Measurements from ENCODE around the gene TIMM22.
A peak's percentile ranks its signal among the peaks of the same experiment; 100 is the strongest.
"Not testable (repeated sequence)": the region's sequence is repeated elsewhere in the genome, so short reads cannot be mapped to it uniquely, and the experiment has no call there.

TIMM22 gene

DNA sequence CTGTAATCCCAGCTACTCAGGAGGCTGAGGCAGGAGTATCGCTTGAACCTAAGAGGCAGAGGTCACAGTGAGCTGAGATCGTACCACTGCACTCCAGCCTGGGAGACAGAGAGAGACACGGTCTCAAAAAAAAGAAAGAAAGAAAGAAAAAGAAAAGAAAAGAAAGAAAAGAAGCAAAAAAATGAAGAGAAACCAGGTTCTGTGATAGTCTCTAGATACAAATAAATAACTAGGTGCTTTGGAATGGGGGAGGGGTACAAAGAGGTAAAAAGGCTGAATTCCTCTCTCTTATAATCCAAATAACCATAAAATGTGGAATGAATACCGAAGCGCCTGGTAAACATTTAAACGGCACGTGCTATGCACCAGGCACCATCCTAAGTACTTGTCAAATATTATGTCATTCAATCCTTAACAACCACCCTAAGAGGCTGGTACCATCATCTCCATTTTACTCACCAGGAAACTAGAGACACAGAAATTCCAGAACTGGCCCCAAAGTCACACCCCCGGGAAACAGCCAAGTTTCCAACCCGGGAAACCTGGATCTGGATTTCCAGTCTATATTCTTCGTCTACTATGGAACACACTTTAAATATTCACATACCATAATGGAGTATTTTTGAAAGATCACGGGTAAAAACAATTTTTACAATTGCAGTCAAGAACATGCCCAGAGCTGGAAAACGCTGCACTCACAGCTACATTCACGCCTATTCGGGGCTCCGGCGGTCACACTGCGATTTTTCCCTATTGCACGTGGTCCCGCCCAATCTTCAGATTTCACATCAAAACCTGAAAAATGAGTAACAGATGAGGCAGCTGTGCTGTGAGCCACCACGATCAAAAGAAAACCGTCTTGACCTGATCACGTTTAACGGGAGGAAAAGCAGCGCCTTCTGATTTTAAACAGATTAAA lies 27.9 kb upstream of the TIMM22 start:
- Histone ChIP-seq H4K20me1 (peaks cover 0 to 98% (median 25%) of the 10 kb centered on the region in 11 experiments; a peak in 14 of 22 replicates), H3K27me3 (no peaks in the 10 kb centered on the region), H3K27ac (peak overlapping the region in 3 of 11 experiments; percentile 39 to 58 (median 58); a peak in 3 of 22 replicates), H3K4me2 (peak overlapping the region in 2 of 11 experiments; percentile 69 to 80; a peak in 1 of 22 replicates), H3K9me3 (replicated peaks in 1 of 11) (peaks cover 0 to 7% (median 0%) of the 10 kb centered on the region in 11 experiments; a peak in 1 of 22 replicates), H3K4me3 (no peak overlapping the region), H3K4me1 (peaks cover 6 to 95% (median 77%) of the 10 kb centered on the region in 10 experiments), H3K9ac (no peak overlapping the region), H3K36me3 (peaks cover 0 to 74% (median 20%) of the 10 kb centered on the region in 11 experiments; a peak in 13 of 22 replicates)
- TF ChIP-seq Cebpa-rat (IDR thresholded peaks at IDR 0.05) = no peak

DNA sequence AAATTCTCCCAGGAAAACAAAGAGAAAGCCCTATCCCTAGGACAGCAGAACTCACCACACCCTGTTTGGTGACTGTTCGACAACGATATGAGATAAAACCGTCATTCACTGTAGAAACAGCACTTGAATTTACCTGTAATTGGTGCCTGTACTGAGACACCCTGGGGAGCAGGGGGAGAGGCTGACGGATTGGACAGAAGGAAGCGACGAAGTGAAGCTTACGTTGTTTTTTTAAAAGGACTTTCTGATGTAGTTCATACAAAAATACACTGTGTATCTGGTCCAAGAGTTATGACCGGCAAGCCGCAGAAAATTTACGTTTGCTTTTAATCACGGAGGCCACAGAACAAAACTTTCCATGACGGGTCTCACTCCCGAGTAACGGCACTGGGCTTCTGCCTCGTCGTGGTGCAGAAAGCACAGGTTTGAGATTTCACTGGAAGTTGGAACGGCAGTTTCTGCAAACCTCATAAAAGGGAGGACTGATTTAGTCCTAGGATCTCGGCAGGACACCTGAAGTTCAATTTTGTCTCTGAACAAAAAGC lies 27.0 kb upstream of the TIMM22 start:
- Histone ChIP-seq H3K4me1 (peaks cover 8 to 93% (median 70%) of the 10 kb centered on the region in 10 experiments), H4K20me1 (peaks cover 0 to 98% (median 25%) of the 10 kb centered on the region in 11 experiments; a peak in 14 of 22 replicates), H3K27ac (peak overlapping the region in 5 of 11 experiments; percentile 3 to 58 (median 39); a peak in 6 of 22 replicates), H3K9ac (0 out of 22 replicates have a peak overlapping the region, but pooled peaks of 3 of the 11 experiments have one; percentile 11 to 36 (median 30)), H3K27me3 (no peaks in the 10 kb centered on the region), H3K4me2 (peak overlapping the region in 2 of 11 experiments; percentile 11 to 12; a peak in 1 of 22 replicates), H3K9me3 (replicated peaks in 1 of 11) (peaks cover 0 to 7% (median 0%) of the 10 kb centered on the region in 11 experiments; a peak in 1 of 22 replicates), H3K4me3 (no peak overlapping the region), H3K36me3 (peaks cover 0 to 79% (median 20%) of the 10 kb centered on the region in 11 experiments; a peak in 13 of 22 replicates)
- TF ChIP-seq Cebpa-rat (IDR thresholded peaks at IDR 0.05) = no peak

DNA sequence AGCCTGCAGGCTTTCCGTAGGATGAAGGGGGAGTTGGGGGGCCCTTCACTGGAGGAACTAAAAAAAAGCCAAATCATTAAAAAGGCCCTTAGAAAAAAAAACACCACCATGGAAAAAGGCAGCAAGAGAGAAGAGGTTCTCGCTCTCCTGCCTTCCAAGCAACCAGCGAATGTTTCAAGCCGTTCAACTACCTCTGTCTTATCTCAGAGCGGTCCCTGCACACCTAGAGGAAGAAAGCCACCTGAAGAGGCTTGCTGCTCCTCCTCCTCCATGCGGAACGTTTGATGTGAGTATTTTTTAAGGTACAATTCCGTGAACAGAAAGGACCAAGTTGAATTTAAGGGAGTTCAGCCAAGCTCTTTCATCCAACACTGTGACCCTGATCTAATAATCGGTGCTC lies 26.6 kb upstream of the TIMM22 start:
- no peak for TF ChIP-seq Cebpa-rat (IDR thresholded peaks at IDR 0.05)
- Histone ChIP-seq H3K27me3 (no peaks in the 10 kb centered on the region), H4K20me1 (peaks cover 0 to 98% (median 23%) of the 10 kb centered on the region in 11 experiments; a peak in 14 of 22 replicates), H3K4me3 (no peak overlapping the region), H3K36me3 (peaks cover 0 to 82% (median 20%) of the 10 kb centered on the region in 11 experiments; a peak in 13 of 22 replicates), H3K4me1 (peaks cover 13 to 93% (median 70%) of the 10 kb centered on the region in 10 experiments), H3K27ac (peak overlapping the region in 7 of 11 experiments; percentile 24 to 58 (median 39); a peak in 9 of 22 replicates), H3K9me3 (replicated peaks in 1 of 11) (peaks cover 0 to 7% (median 0%) of the 10 kb centered on the region in 11 experiments; a peak in 1 of 22 replicates), H3K4me2 (peak overlapping the region in 5 of 11 experiments; percentile 12 to 60 (median 48); a peak in 4 of 22 replicates), H3K9ac (0 out of 22 replicates have a peak overlapping the region, but pooled peaks of 3 of the 11 experiments have one; percentile 11 to 36 (median 30))

DNA sequence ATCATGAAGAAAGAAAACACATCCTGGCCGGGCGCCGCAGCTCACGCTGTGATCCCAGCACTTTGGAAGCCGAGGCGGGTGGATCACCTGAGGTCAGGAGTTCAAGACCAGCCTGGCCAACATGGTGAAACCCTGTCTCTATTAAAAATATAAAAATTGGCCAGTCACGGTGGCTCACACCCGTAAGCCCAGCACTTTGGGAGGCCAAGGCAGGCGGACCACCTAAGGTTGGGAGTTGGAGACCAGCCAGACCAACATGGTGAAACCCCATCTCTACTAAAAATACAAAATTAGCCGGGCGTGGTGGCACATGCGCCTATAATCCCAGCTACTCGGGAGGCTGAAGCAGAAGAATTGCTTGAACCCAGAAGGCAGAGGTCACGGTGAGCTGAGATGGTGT lies 25.1 kb upstream of the TIMM22 start:
- peaks cover 23 to 93% (median 72%) of the 10 kb centered on the region in 10 experiments for H3K4me1 ChIP-seq

DNA sequence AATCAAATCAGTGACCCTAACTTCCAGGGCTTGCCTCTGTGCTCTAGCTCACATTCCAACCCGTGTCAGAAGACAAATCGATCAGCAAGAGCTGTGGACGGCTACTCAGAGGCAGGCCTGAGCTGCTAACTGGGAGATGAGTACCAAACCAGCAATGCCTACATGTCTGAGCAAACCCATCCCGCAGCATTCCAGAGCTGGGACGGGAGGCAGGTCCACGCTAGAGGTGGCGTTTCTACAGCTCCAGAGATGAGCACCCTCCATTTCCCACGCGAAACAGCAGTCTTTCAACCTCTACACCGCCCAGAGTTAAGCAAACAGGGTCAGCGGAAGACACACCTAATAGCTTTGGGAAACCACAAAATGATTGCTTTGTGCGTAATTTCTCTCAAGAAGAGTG lies 23.9 kb upstream of the TIMM22 start:
- Histone ChIP-seq H3K4me3 (no peak overlapping the region), H3K4me1 (peaks cover 30 to 93% (median 74%) of the 10 kb centered on the region in 10 experiments), H3K9me3 (replicated peaks in 1 of 11) (peaks cover 0 to 7% (median 0%) of the 10 kb centered on the region in 11 experiments; a peak in 1 of 22 replicates), H3K27me3 (no peaks in the 10 kb centered on the region), H3K4me2 (peak overlapping the region in 9 of 11 experiments; percentile 4 to 60 (median 45); a peak in 15 of 22 replicates), H3K27ac (peak overlapping the region in 5 of 11 experiments; percentile 0 to 58 (median 34); a peak in 5 of 22 replicates), H3K9ac (no peak overlapping the region; a peak in 1 of 22 replicates), H3K36me3 (peaks cover 0 to 70% (median 19%) of the 10 kb centered on the region in 11 experiments; a peak in 13 of 22 replicates), H4K20me1 (peaks cover 0 to 98% (median 8%) of the 10 kb centered on the region in 11 experiments; a peak in 11 of 22 replicates)
- TF ChIP-seq Cebpa-rat (IDR thresholded peaks at IDR 0.05) = no peak

More for the DNA sequence above, 25.1 kb upstream of the TIMM22 start:
- not testable (repeated sequence) for H3K9ac ChIP-seq; H3K9me3 ChIP-seq (replicated peaks in 1 of 11); H3K4me3 ChIP-seq; H3K27me3 ChIP-seq
- peak overlapping the region in 8 of 11 experiments; percentile 7 to 60 (median 46); a peak in 10 of 22 replicates for H3K4me2 ChIP-seq
- peaks cover 0 to 75% (median 20%) of the 10 kb centered on the region in 11 experiments; a peak in 13 of 22 replicates for H3K36me3 ChIP-seq
- H4K20me1 ChIP-seq = peaks cover 0 to 98% (median 17%) of the 10 kb centered on the region in 11 experiments; a peak in 14 of 22 replicates
- peak overlapping the region in 8 of 11 experiments; percentile 13 to 58 (median 25); a peak in 9 of 22 replicates for H3K27ac ChIP-seq

DNA sequence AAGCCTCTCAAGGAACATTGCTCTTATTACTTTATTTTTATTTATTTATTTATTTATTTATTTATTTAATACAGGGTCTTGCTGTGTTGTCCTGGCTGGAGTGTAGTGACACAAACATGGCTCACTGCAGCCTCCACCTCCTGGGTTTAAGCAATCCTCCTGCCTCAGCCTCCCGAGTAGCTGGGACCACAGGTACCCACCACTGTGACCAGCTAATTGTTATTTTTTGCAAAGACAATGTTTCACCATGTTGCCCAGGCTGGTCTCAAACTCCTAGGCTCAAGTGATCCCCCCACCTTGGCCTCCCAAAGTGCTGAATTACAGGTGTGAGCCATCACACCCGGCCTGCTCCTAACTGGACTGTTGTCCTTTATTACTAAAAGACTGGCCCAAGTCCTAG lies 22.2 kb upstream of the TIMM22 start:
- not testable (repeated sequence) for H3K27me3 ChIP-seq; H3K4me3 ChIP-seq; H3K9me3 ChIP-seq (replicated peaks in 1 of 11)
- Histone ChIP-seq H3K27ac (0 out of 22 replicates have a peak overlapping the region, but pooled peaks of 1 of the 11 experiments have one; percentile 19), H4K20me1 (peaks cover 0 to 92% (median 4%) of the 10 kb centered on the region in 11 experiments; a peak in 10 of 22 replicates), H3K36me3 (peaks cover 0 to 53% (median 4%) of the 10 kb centered on the region in 11 experiments; a peak in 12 of 22 replicates), H3K4me1 (peaks cover 32 to 78% (median 70%) of the 10 kb centered on the region in 10 experiments), H3K9ac (0 out of 22 replicates have a peak overlapping the region, but pooled peaks of 2 of the 11 experiments have one; percentile 14 to 52), H3K4me2 (peak overlapping the region; percentile 47 to 94 (median 83); a peak in 18 of 22 replicates)

DNA sequence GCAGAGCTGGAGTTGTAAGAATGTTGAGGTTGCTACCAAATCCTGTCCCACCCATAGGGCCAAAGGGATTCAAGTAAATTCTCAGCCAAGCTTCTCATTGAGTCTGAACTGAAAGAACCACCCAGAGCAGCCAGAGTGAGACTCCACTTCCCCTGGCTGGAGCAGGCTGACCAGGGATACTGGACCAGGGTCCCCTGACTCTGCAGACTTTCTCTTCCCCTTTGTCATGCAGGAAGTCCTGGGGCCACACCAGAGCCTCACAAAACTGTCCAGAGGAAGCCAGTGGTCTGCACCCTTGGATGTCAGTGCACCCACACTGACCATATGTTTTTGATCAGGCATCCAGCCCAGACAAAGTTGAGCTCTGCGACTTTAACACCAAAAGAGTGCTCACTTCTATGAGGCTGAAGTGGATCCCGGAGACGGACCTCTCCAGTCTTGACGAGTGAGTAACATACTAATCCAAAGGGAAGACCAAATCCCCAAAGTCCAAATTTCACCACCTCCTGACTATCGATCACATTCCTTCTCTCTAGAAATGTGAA lies 21.5 kb upstream of the TIMM22 start:
- peaks cover 0 to 7% (median 0%) of the 10 kb centered on the region in 11 experiments; a peak in 1 of 22 replicates for H3K9me3 ChIP-seq (replicated peaks in 1 of 11)
- peak overlapping the region; percentile 47 to 94 (median 83) for H3K4me2 ChIP-seq
- no peak overlapping the region for H3K4me3 ChIP-seq
- no peaks in the 10 kb centered on the region for H3K27me3 ChIP-seq
- H3K27ac ChIP-seq = peak overlapping the region in 2 of 11 experiments; percentile 19 to 25; a peak in 2 of 22 replicates
- peaks cover 36 to 77% (median 72%) of the 10 kb centered on the region in 10 experiments for H3K4me1 ChIP-seq
- H3K36me3 ChIP-seq = peaks cover 0 to 46% (median 0%) of the 10 kb centered on the region in 11 experiments; a peak in 9 of 22 replicates
- H3K9ac ChIP-seq = peak overlapping the region in 5 of 11 experiments; percentile 4 to 52 (median 14); a peak in 5 of 22 replicates
- peaks cover 0 to 86% (median 4%) of the 10 kb centered on the region in 11 experiments; a peak in 10 of 22 replicates for H4K20me1 ChIP-seq
- TF ChIP-seq Cebpa-rat (IDR thresholded peaks at IDR 0.05) = no peak

Data from BLaER1 treated with 17β-estradiol and CSF1 and Interleukin-3, amounts not matched to agents 10 nM and 100 nM (cell line).